BLaER1 treated with 17β-estradiol and CSF1 and Interleukin-3, amounts not matched to agents 10 nM and 100 nM (cell line): ENCODE measurements around the gene MTREX.

Experiments
- H3K27ac ChIP-seq, 11 experiments: shearing (Covaris generic); formaldehyde crosslinking; 2 replicates each; pipeline ENCODE4 v1.8.1; 2022
- H3K27me3 ChIP-seq, 11 experiments: shearing (Covaris generic); formaldehyde crosslinking; 2 replicates each; pipeline ENCODE4 v1.8.1; 2022
- H3K36me3 ChIP-seq, 11 experiments: shearing (Covaris generic); formaldehyde crosslinking; 2 replicates each; pipeline ENCODE4 v1.8.1; 2022
- H3K4me1 ChIP-seq, 10 experiments: shearing (Covaris generic); formaldehyde crosslinking; 2 replicates each; pipeline ENCODE4 v1.8.1; 2022
- H3K4me2 ChIP-seq, 11 experiments: shearing (Covaris generic); formaldehyde crosslinking; 2 replicates each; pipeline ENCODE4 v1.8.1; 2022
- H3K4me3 ChIP-seq, 10 experiments: shearing (Covaris generic); formaldehyde crosslinking; 2 replicates each; pipeline ENCODE4 v1.8.1; 2022
- H3K9ac ChIP-seq, 11 experiments: shearing (Covaris generic); formaldehyde crosslinking; 2 replicates each; pipeline ENCODE4 v1.8.1; 2022
- H3K9me3 ChIP-seq, 11 experiments: shearing (Covaris generic); formaldehyde crosslinking; replicated peaks in 1 of 11; 2 replicates each; pipeline ENCODE4 v1.8.1; 2022
- H4K20me1 ChIP-seq, 11 experiments: shearing (Covaris generic); formaldehyde crosslinking; 2 replicates each; pipeline ENCODE4 v1.8.1; 2022
- Cebpa-rat ChIP-seq, 11 experiments: shearing (Covaris generic); IDR thresholded peaks; 2 replicates each; pipeline ENCODE4 v1.8.1; 2022

The MTREX gene

DNA sequence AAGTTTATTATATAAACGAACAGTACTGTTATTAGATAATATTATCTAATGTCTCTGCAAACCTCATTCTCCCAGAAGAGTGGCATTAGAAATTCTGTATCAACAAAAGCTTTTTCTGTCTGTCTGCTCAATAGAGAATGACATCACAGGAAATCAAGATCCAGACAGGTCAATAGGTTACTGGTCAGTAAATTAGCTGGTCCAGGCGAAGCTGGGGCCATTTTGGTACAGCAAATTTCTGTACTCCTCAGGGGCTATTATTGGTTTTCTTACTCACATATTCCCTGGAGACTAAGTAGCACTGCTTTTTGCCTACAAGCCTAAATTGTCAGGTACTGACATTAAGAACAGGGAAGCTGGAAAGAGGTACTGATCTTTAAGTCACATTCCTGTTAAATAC lies 146.5 kb downstream of the MTREX start:
- Histone ChIP-seq H3K4me1 (peaks cover 0 to 8% (median 0%) of the 10 kb centered on the region in 10 experiments; a peak in 2 of 20 replicates), H3K27ac (no peak overlapping the region), H3K9me3 (no peaks in the 10 kb centered on the region), H3K4me3 (no peak overlapping the region), H4K20me1 (no peaks in the 10 kb centered on the region), H3K27me3 (no peaks in the 10 kb centered on the region), H3K9ac (no peak overlapping the region), H3K36me3 (no peaks in the 10 kb centered on the region), H3K4me2 (no peak overlapping the region)
- no peak for TF ChIP-seq Cebpa-rat (IDR thresholded peaks at IDR 0.05)

DNA sequence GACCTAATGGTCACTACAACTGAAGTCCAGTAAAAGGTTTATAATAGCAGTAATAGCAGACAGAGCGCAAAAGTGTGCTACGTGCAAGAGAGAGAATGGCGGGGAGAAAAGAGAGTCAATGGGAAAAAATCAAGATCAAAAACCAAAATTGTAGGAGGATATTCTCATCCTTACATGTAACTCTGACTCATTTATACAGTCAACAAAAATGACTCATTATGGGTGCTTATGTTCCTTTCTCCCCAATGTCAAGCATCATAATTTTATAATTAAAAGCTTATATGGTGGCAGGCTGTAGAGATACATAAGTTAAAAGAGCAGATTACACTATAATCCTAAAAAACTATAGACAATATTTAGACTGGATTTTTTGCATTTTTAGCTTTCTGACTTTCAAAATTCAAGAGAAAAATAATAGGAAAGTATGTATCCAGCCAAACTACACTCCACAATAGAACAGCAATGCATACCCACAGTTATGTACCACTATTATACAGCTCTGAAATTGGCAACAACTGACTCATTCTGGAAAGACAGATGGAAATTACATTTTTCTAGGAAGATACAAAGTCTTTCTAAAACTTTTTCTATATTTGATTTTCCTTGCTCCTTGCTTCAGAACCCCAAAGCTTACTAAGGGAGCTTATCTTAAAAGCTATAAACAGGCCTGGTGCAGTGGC lies 148.6 kb downstream of the MTREX start:
- Histone ChIP-seq H3K4me1 (peaks cover 0 to 8% (median 0%) of the 10 kb centered on the region in 10 experiments; a peak in 2 of 20 replicates), H3K4me3 (no peak overlapping the region), H3K27me3 (no peaks in the 10 kb centered on the region), H3K36me3 (no peaks in the 10 kb centered on the region), H3K9me3 (no peaks in the 10 kb centered on the region), H3K9ac (no peak overlapping the region), H3K27ac (no peak overlapping the region), H3K4me2 (no peak overlapping the region), H4K20me1 (no peaks in the 10 kb centered on the region)
- no peak for TF ChIP-seq Cebpa-rat (IDR thresholded peaks at IDR 0.05)

DNA sequence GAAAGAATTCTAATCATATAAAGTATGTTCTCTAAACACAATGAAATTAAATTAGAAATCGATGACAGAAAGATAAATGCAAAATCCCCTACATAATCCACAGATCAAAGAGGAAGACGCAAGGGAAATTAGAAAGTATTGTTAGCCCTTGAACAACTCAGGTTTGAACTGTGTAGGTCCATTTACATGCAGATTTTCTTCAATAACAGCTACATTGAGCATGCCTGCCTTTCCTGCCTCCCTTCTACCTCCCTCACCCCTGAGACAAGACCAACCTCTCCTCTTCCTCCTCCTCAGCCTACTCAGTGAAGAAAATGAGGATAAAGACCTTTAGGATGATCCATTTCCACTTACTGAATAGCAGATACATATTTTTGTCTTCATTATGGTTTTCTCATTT lies 151.8 kb downstream of the MTREX start:
- H3K27ac ChIP-seq = no peak overlapping the region
- no peaks in the 10 kb centered on the region for H3K36me3 ChIP-seq
- H3K27me3 ChIP-seq = no peaks in the 10 kb centered on the region
- no peak overlapping the region for H3K9ac ChIP-seq
- H3K4me3 ChIP-seq = no peak overlapping the region
- no peaks in the 10 kb centered on the region for H3K4me1 ChIP-seq
- no peaks in the 10 kb centered on the region for H4K20me1 ChIP-seq
- TF ChIP-seq Cebpa-rat (IDR thresholded peaks at IDR 0.05) = no peak
- H3K9me3 ChIP-seq = no peaks in the 10 kb centered on the region
- H3K4me2 ChIP-seq = no peak overlapping the region

DNA sequence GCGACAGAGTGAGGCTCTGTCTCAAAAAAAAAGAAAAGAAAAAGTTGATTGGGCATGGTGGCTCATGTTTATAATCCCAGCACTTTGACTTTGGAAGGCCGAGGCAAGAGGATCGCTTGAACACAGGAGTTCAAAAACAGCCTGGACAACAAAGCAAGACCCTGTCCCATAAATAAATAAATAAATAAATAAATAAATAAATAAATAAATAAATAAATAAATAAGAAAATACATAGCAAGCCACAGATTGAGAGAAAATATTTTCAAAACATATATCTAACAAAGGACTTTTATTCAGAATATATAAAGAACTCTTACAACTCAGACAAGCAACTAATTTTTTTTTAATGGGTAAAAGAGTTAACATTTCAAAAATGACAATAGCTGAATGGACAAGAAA lies 155.8 kb downstream of the MTREX start:
- Histone ChIP-seq H3K4me3 (no peak overlapping the region), H4K20me1 (no peaks in the 10 kb centered on the region), H3K4me2 (no peak overlapping the region), H3K27me3 (no peaks in the 10 kb centered on the region), H3K27ac (no peak overlapping the region), H3K4me1 (no peaks in the 10 kb centered on the region), H3K9me3 (no peaks in the 10 kb centered on the region), H3K9ac (no peak overlapping the region), H3K36me3 (no peaks in the 10 kb centered on the region)
- no peak for TF ChIP-seq Cebpa-rat (IDR thresholded peaks at IDR 0.05)

DNA sequence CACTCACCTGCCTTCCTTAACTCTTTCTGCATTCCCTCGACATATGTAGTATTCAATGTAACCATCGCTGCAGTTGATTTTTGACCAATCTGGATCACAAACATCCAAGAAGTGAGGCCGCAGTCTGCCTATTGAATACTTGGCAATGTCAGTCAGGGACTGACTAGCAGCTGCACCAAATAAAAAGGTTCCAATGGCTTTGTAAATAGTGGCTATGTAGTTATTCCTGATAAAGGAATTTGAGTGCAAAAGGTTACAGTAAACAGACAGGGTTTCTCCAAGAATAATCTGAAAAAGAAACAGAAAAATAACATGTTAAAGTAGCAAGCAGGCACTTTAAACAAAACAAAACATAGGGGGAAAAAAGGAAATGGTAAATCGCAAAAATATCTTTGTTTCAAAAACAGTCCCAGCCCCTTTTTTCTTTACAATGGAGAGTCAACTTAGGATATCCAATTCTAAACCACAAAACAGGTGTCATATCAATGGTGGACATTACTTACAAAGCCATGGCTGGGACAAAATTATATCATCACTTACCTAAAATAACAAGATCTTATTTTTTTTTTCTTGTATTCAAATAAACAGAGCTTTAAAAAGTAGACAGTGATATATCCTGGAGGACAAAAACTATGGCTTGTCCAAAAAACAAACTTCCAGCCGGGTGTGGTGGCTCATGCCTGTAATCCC lies 160.2 kb downstream of the MTREX start:
- H3K4me3 ChIP-seq = no peak overlapping the region
- H3K9ac ChIP-seq = no peak overlapping the region
- H4K20me1 ChIP-seq = no peaks in the 10 kb centered on the region
- no peak overlapping the region for H3K27ac ChIP-seq
- no peaks in the 10 kb centered on the region for H3K4me1 ChIP-seq
- H3K4me2 ChIP-seq = no peak overlapping the region
- no peaks in the 10 kb centered on the region for H3K9me3 ChIP-seq
- H3K27me3 ChIP-seq = no peaks in the 10 kb centered on the region
- H3K36me3 ChIP-seq = no peaks in the 10 kb centered on the region
- no peak for TF ChIP-seq Cebpa-rat (IDR thresholded peaks at IDR 0.05)

DNA sequence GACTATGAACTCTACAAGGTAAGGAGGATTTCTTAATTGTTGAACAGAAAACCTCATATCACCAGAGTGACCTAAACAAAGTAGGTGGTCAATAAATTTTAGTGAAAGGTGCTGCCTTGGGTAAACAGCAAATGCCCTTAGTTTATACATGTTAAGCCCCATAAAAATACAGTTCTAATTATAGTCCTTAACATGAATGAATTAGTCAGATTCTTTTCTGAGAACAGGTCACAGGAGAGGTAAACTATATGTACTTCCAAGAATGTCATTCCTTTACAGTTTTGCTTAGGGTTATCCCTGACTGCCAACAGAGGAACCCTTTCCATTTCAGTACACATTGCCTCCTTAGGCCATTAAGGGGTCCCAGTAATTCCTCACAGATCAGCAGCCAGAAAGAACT lies 162.1 kb downstream of the MTREX start:
- H4K20me1 ChIP-seq = no peaks in the 10 kb centered on the region
- no peak for TF ChIP-seq Cebpa-rat (IDR thresholded peaks at IDR 0.05)

DNA sequence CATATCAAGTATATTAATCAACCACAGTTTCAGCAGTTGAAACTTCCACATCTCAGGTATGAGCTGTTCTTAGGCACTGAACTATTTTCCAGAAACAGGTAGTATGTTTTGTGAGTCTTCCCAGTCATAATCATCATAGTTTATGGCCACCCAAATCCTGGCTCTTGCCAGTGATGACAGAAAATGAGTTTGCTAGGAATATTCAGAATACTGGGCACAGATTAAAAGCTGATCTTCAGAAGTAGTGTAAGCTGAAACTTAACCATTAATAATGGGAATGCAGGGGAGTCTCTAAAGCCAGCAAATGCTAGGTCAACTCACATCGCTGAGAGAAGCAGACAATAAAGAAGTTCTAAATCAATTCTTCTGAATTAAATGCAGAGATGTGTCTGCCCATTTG lies 162.5 kb downstream of the MTREX start:
- no peak overlapping the region for H3K27ac ChIP-seq

More for the DNA sequence above, 162.1 kb downstream of the MTREX start:
- H3K27me3 ChIP-seq = no peaks in the 10 kb centered on the region
- H3K27ac ChIP-seq = no peak overlapping the region
- H3K4me1 ChIP-seq = no peaks in the 10 kb centered on the region
- H3K36me3 ChIP-seq = no peaks in the 10 kb centered on the region
- no peak overlapping the region for H3K4me2 ChIP-seq
- H3K9ac ChIP-seq = no peak overlapping the region
- no peaks in the 10 kb centered on the region for H3K9me3 ChIP-seq
- no peak overlapping the region for H3K4me3 ChIP-seq

DNA sequence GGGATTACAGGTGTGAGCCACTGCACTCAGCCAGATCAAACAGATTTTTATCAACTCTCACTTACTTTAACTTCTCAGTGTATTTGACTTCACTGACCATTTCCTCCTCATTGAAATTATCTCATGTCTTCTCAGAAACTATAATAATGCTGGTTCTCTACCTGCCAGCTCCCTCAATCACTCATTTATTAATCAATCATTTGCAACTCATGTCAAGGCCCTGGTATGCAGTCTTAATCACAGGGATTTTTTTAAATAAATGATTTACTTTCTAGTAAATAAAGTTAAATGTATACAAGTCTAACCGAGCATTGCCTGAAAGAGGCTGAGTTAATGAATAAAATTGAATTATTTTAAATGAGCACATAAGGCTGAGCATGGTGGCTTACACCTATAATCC lies 163.7 kb downstream of the MTREX start:
- TF ChIP-seq Cebpa-rat (IDR thresholded peaks at IDR 0.05) = no peak
- no peak overlapping the region for H3K4me2 ChIP-seq
- no peaks in the 10 kb centered on the region for H3K4me1 ChIP-seq
- H3K27ac ChIP-seq = no peak overlapping the region
- H3K36me3 ChIP-seq = no peaks in the 10 kb centered on the region
- H3K9ac ChIP-seq = no peak overlapping the region
- H3K9me3 ChIP-seq = no peaks in the 10 kb centered on the region
- H3K4me3 ChIP-seq = no peak overlapping the region
- H4K20me1 ChIP-seq = no peaks in the 10 kb centered on the region
- H3K27me3 ChIP-seq = no peaks in the 10 kb centered on the region

More for the DNA sequence above, 162.5 kb downstream of the MTREX start:
- no peaks in the 10 kb centered on the region for H4K20me1 ChIP-seq
- no peaks in the 10 kb centered on the region for H3K9me3 ChIP-seq
- H3K4me2 ChIP-seq = no peak overlapping the region
- H3K9ac ChIP-seq = no peak overlapping the region
- H3K36me3 ChIP-seq = no peaks in the 10 kb centered on the region
- no peak for TF ChIP-seq Cebpa-rat (IDR thresholded peaks at IDR 0.05)
- H3K4me1 ChIP-seq = no peaks in the 10 kb centered on the region
- H3K27me3 ChIP-seq = no peaks in the 10 kb centered on the region
- no peak overlapping the region for H3K4me3 ChIP-seq

DNA sequence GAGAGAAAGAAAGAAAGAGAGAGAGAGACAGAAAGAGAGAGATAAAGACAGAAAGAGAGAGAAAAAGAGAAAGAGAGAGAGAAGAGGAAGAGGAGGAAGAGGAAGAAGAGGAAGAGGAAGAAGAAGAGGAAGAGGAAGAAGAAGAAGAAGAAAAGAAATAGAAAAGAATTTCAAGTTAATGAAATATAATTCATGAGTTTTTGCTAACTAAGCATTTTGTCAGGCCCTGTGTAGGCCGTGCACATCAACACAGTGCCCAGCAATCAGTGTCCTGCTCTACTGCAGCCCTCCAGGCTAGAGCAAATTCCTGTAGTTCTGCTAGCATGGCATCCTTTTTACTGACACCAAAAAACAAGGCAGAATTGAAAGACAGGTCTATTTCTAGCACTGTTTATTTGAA lies 164.9 kb downstream of the MTREX start:
- H3K9ac ChIP-seq = no peak overlapping the region
- H3K9me3 ChIP-seq = no peaks in the 10 kb centered on the region
- TF ChIP-seq Cebpa-rat (IDR thresholded peaks at IDR 0.05) = no peak
- no peak overlapping the region for H3K27ac ChIP-seq
- no peaks in the 10 kb centered on the region for H3K4me1 ChIP-seq
- H4K20me1 ChIP-seq = no peaks in the 10 kb centered on the region
- no peak overlapping the region for H3K4me2 ChIP-seq
- H3K4me3 ChIP-seq = no peak overlapping the region
- H3K36me3 ChIP-seq = no peaks in the 10 kb centered on the region
- no peaks in the 10 kb centered on the region for H3K27me3 ChIP-seq
